Keratinocyte (primary cell): ENCODE measurements around the gene CLEC16A. TPM values are rescaled to one million over a fixed set of nuclear protein-coding genes. Genes with fewer than 3 reads are reported as not detected.
A peak's percentile ranks its signal among the peaks of the same experiment; 100 is the strongest.

Experiments
- DNase-seq: peaks from one replicate; pipeline ENCODE4 v3.0.0-alpha.2; 2011; ENCODE audit warnings: low read depth, missing footprints, low spot score
- FAIRE-seq: peaks from 2 replicates; lab custom pipeline; 2011; peaks lifted over from hg19 to GRCh38; lab: Jason Lieb, UNC
- H2AFZ ChIP-seq: 2 replicates; pipeline ENCODE4 v1.6.0; 2012; ENCODE audit warnings: low read length, control low read depth, inconsistent platforms; ENCODE audit not compliant: control insufficient read depth
- H3K27ac ChIP-seq: 2 replicates; pipeline ENCODE4 v1.5.1; 2011; ENCODE audit warnings: low read length; ENCODE audit not compliant: control insufficient read depth, insufficient read depth
- H3K27me3 ChIP-seq: 3 replicates; pipeline ENCODE4 v1.6.0; 2011; ENCODE audit warnings: low read length; ENCODE audit not compliant: control insufficient read depth, insufficient read depth; ENCODE audit errors: extremely low read depth
- H3K36me3 ChIP-seq, 2 experiments: 2 replicates in 1 of 2; 3 replicates in 1 of 2; pipeline ENCODE4 v1.5.1; 2011; ENCODE audit warnings: low read length in 2 of 2, mild to moderate bottlenecking in 1 of 2; ENCODE audit not compliant: control insufficient read depth in 2 of 2, insufficient read depth in 2 of 2; ENCODE audit errors: extremely low read depth in 1 of 2
- H3K4me1 ChIP-seq: 3 replicates; pipeline ENCODE4 v1.5.1; 2011; ENCODE audit warnings: low read length; ENCODE audit not compliant: control insufficient read depth, insufficient read depth; ENCODE audit errors: extremely low read depth
- H3K4me2 ChIP-seq: 3 replicates; pipeline ENCODE4 v1.6.0; 2011; ENCODE audit warnings: low read depth, low read length; ENCODE audit not compliant: control insufficient read depth, insufficient read depth; ENCODE audit errors: extremely low read depth
- H3K4me3 ChIP-seq, 3 experiments: fragments of 200-600 bp in 1 of 3; sonication (generic) in 1 of 3; 2 replicates in 2 of 3; 3 replicates in 1 of 3; pipeline ENCODE4 v1.5.1; 2011 to 2016; ENCODE audit warnings: low read length in 3 of 3, mild to moderate bottlenecking in 3 of 3, control low read depth in 2 of 3, inconsistent platforms in 1 of 3, low read depth in 1 of 3, mixed read lengths in 1 of 3, mixed run types in 1 of 3, moderate library complexity in 1 of 3; ENCODE audit not compliant: control insufficient read depth in 2 of 3, insufficient read depth in 2 of 3; ENCODE audit errors: extremely low read depth in 1 of 3
- H3K79me2 ChIP-seq: 2 replicates; pipeline ENCODE4 v1.6.0; 2012; ENCODE audit warnings: low read length; ENCODE audit not compliant: control insufficient read depth, insufficient read depth
- H3K9ac ChIP-seq: 3 replicates; pipeline ENCODE4 v1.6.0; 2011; ENCODE audit warnings: low read length; ENCODE audit not compliant: control insufficient read depth, insufficient read depth; ENCODE audit errors: extremely low read depth
- H3K9me1 ChIP-seq: 3 replicates; pipeline ENCODE4 v1.6.0; 2011; ENCODE audit warnings: low read length; ENCODE audit not compliant: control insufficient read depth, insufficient read depth; ENCODE audit errors: extremely low read depth
- H3K9me3 ChIP-seq: 2 replicates; pipeline ENCODE4 v1.5.1; 2012; ENCODE audit warnings: low read depth, low read length; ENCODE audit not compliant: control insufficient read depth
- H4K20me1 ChIP-seq: 3 replicates; pipeline ENCODE4 v1.6.0; 2011; ENCODE audit warnings: low read length; ENCODE audit not compliant: control insufficient read depth, insufficient read depth; ENCODE audit errors: extremely low read depth
- CTCF ChIP-seq, 3 experiments: IDR thresholded peaks in 1 of 3; conservative IDR thresholded peaks in 1 of 3; optimal IDR thresholded peaks in 1 of 3; 2 replicates in 2 of 3; 3 replicates in 1 of 3; pipeline versions ENCODE3 to v1.5.1; 2011; ENCODE audit warnings: low read length in 3 of 3, mild to moderate bottlenecking in 3 of 3, moderate library complexity in 2 of 3, control low read depth in 1 of 3, inconsistent platforms in 1 of 3; ENCODE audit not compliant: insufficient read depth in 2 of 3; ENCODE audit errors: extremely low read depth in 1 of 3
- EZH2 ChIP-seq: IDR thresholded peaks from one replicate; pipeline ENCODE4 v1.6.1; 2012; ENCODE audit warnings: inconsistent platforms, mild to moderate bottlenecking, low read length, moderate library complexity
- dilution Hi-C: fragments of 300-500 bp; cut with MboI; formaldehyde crosslinking; loops from one replicate; pipeline ENCODE4 v1.7.0; 2020; ENCODE audit warnings: low sequenced_read_pairs; ENCODE audit not compliant: extremely low pct_ligation_motif_present
- polyA plus RNA-seq, 5 experiments: library from polyadenylated mRNA; depleted of rRNA in 3 of 5; stranded (reverse) in 3 of 5; stranded (forward) in 1 of 5; unstranded in 1 of 5; fragments of >200 nt; gene quantifications; 1 replicate in 1 of 5; 2 replicates in 3 of 5; 3 replicates in 1 of 5; pipeline versions ENCODE4 v1.2.1 to v1.2.3, GENCODE V29; 2011 to 2012; ENCODE audit warnings: missing spikeins in 2 of 5, low read depth in 1 of 5, low replicate concordance in 1 of 5

Gene CLEC16A
- polyA plus RNA-seq, 1 donor (not counting 4 experiments of a cell fraction or from before 2014, with no cell fraction given) = 9.5 TPM

- Histone ChIP-seq H4K20me1 (no peaks in the 10 kb centered on the region), H3K79me2 (no peaks in the 10 kb centered on the region), H3K4me1 (peaks cover 7% of the 10 kb centered on the region), H3K27ac (no peak overlapping the region), H3K4me2 (peak overlapping the region; percentile 39), H3K36me3 (peaks cover 9 to 19% of the 10 kb centered on the region in 2 experiments), H2AFZ (no peak overlapping the region), H3K27me3 (no peaks in the 10 kb centered on the region), H3K9me3 (no peaks in the 10 kb centered on the region), H3K4me3 (no peak overlapping the region), H3K9me1 (no peaks in the 10 kb centered on the region), H3K9ac (no peak overlapping the region)
- DNase-seq = no peak
- dilution Hi-C loops = no loop called here
- TF ChIP-seq CTCF (optimal IDR thresholded peaks at IDR 0.05 in 1 of 3, IDR thresholded peaks at IDR 0.05 in 1 of 3, conservative IDR thresholded peaks at IDR 0.05 in 1 of 3; ENCODE audit: extremely low read depth in 1 of 3, insufficient read depth in 2 of 3, low read length in 3 of 3) (no peak), EZH2 (no peak)
- FAIRE-seq = no peak
Measured at GRCh38 chr16:10972108-10972818, 27.9 kb downstream of the CLEC16A start.

DNA sequence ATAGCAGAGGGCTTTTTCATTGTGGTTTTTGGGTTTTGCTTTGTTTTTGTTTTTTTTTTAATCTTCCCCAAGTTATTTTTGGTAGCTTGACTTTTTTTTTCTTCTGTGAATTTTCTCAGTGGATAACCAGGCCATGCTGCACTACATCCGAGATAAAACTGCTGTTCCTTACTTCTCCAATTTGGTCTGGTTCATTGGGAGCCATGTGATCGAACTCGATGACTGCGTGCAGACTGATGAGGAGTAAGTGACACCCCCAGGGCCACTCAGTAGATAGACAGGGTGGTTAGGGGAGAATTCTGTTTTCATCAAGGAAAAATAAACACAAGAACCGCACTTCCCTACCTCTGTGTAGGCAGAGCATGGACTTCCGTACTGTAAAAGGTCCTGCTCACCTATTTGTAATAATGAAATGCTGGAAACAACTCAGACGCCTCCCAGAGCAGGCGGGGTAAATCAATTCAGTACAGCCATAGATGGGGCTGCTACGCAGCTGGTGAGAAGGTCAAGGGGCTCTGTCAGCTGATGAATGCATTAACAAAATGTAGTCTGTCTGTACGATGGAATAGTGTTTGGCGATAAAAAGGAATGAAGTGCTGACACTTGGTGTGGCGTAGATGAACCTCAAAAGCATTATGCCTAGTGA lies 28.6 kb downstream of the CLEC16A start:
- peaks cover 7% of the 10 kb centered on the region for H3K4me1 ChIP-seq

More for the DNA sequence above, 28.6 kb downstream of the CLEC16A start:
- dilution Hi-C loops = no loop called here
- H3K27ac ChIP-seq = no peak overlapping the region
- TF ChIP-seq CTCF (optimal IDR thresholded peaks at IDR 0.05 in 1 of 3, IDR thresholded peaks at IDR 0.05 in 1 of 3, conservative IDR thresholded peaks at IDR 0.05 in 1 of 3; ENCODE audit: extremely low read depth in 1 of 3, insufficient read depth in 2 of 3, low read length in 3 of 3) (no peak), EZH2 (no peak)
- no peak overlapping the region for H3K4me2 ChIP-seq
- H3K9me3 ChIP-seq = no peaks in the 10 kb centered on the region
- no peaks in the 10 kb centered on the region for H4K20me1 ChIP-seq
- H3K79me2 ChIP-seq = no peaks in the 10 kb centered on the region
- H3K27me3 ChIP-seq = no peaks in the 10 kb centered on the region
- H2AFZ ChIP-seq = no peak overlapping the region
- no peak overlapping the region for H3K4me3 ChIP-seq
- no peak for FAIRE-seq
- H3K36me3 ChIP-seq = peaks cover 12 to 22% of the 10 kb centered on the region in 2 experiments
- no peak overlapping the region for H3K9ac ChIP-seq
- no peaks in the 10 kb centered on the region for H3K9me1 ChIP-seq
- DNase-seq = no peak
